Measurements from ENCODE around the gene PELI2. TPM values are rescaled to one million over a fixed set of nuclear protein-coding genes. Genes with fewer than 3 reads are reported as not detected.

Gene PELI2
- total RNA-seq, 2 donors from 2014 or later = 9.8 to 13.9 TPM

- no peaks in the 10 kb centered on the region for H3K36me3 ChIP-seq
- no peak for DNase-seq
- H3K9me3 ChIP-seq = no peaks in the 10 kb centered on the region
- H3K9ac ChIP-seq (ENCODE audit: low read depth in 2 of 2, low read length in 2 of 2) = no peak overlapping the region
- no peaks in the 10 kb centered on the region for H3K27me3 ChIP-seq
- H3K4me1 ChIP-seq = no peaks in the 10 kb centered on the region
- H3K27ac ChIP-seq = no peak overlapping the region
- no peak for TF ChIP-seq CTCF (IDR thresholded peaks at IDR 0.05)
- H3K4me3 ChIP-seq = no peak overlapping the region
- intact Hi-C loops (cut with DNase I) = no loop called here
These were observed 62.7 kb downstream of the PELI2 start for GRCh38 chr14:56180754-56181542.

- H3K4me1 ChIP-seq = no peaks in the 10 kb centered on the region
These were observed 63.5 kb downstream of the PELI2 start for GRCh38 chr14:56181681-56182085.

DNA sequence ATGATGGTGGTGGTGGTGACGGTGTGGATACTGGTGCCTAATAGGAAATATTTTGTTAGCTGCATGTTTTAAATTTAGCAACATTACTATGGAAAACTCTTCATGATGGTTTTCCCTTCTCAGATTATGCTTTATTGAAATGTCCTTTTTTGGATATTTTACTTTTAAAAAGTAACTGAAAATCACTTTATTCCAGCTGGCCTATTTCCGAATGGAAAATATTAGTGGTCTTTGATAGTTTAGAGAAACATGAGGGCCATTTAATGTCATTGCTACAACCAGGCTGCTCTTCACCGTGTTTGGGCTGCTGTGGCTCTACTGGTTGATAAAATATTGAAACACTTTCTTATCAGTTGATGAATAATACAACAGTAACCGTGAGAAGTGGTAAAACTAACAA, 64.2 kb downstream of the PELI2 start:
- H3K9me3 ChIP-seq = no peaks in the 10 kb centered on the region
- intact Hi-C loops (cut with DNase I) = no loop called here
- no peaks in the 10 kb centered on the region for H3K4me1 ChIP-seq
- no peak for TF ChIP-seq CTCF (IDR thresholded peaks at IDR 0.05)
- no peaks in the 10 kb centered on the region for H3K27me3 ChIP-seq
- no peak overlapping the region for H3K9ac ChIP-seq (ENCODE audit: low read depth in 2 of 2, low read length in 2 of 2)
- H3K27ac ChIP-seq = no peak overlapping the region
- DNase-seq = no peak
- no peaks in the 10 kb centered on the region for H3K36me3 ChIP-seq
- H3K4me3 ChIP-seq = no peak overlapping the region

More at GRCh38 chr14:56181681-56182085, 63.5 kb downstream of the PELI2 start:
- Histone ChIP-seq H3K36me3 (no peaks in the 10 kb centered on the region), H3K9ac (ENCODE audit: low read depth in 2 of 2, low read length in 2 of 2) (no peak overlapping the region), H3K9me3 (no peaks in the 10 kb centered on the region), H3K27ac (no peak overlapping the region), H3K4me3 (no peak overlapping the region), H3K27me3 (no peaks in the 10 kb centered on the region)
- no peak for TF ChIP-seq CTCF (IDR thresholded peaks at IDR 0.05)
- intact Hi-C loops (cut with DNase I) = no loop called here
- no peak for DNase-seq

DNA sequence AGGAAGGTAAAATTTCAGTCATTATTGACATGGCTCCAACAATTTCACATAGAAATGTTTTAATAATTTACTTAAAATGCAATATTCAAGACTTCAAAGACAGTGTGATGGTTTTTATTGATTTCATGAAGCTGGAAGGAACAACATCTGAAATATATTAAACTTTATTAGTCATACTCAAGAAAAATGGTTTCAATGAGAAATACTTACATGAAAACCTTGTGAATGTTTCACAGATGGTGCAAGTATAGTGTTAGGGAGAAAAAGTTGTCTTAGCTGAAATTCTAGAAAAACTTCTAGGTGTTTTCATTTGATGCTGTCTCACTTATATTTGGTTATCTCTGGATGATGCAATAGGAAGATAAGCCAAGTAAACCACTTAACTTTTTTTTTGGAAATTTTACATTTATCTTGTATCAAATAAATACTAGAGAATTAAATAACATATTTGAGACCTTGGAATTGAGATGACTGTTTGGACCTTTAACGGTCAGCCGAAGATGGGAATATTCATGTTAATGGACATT, 65.5 kb downstream of the PELI2 start:
- H3K27ac ChIP-seq = no peak overlapping the region
- DNase-seq = no peak
- no peak for TF ChIP-seq CTCF (IDR thresholded peaks at IDR 0.05)
- H3K36me3 ChIP-seq = no peaks in the 10 kb centered on the region
- H3K4me1 ChIP-seq = no peaks in the 10 kb centered on the region
- no peak overlapping the region for H3K4me3 ChIP-seq
- intact Hi-C loops (cut with DNase I) = no loop called here
- no peak overlapping the region for H3K9ac ChIP-seq (ENCODE audit: low read depth in 2 of 2, low read length in 2 of 2)
- H3K9me3 ChIP-seq = no peaks in the 10 kb centered on the region
- no peaks in the 10 kb centered on the region for H3K27me3 ChIP-seq

GRCh38 chr14:56185992-56186391, 67.8 kb downstream of the PELI2 start:
- intact Hi-C loops (cut with DNase I) = no loop called here
- no peaks in the 10 kb centered on the region for H3K27me3 ChIP-seq
- DNase-seq = no peak
- H3K4me1 ChIP-seq = no peaks in the 10 kb centered on the region
- no peak overlapping the region for H3K9ac ChIP-seq (ENCODE audit: low read depth in 2 of 2, low read length in 2 of 2)
- no peak overlapping the region for H3K27ac ChIP-seq
- no peaks in the 10 kb centered on the region for H3K9me3 ChIP-seq
- H3K4me3 ChIP-seq = no peak overlapping the region
- H3K36me3 ChIP-seq = no peaks in the 10 kb centered on the region
- no peak for TF ChIP-seq CTCF (IDR thresholded peaks at IDR 0.05)
